CD4-positive, alpha-beta T cell (primary cell): Measurements from ENCODE around the gene MYH6. TPM values are rescaled to one million over a fixed set of nuclear protein-coding genes. Genes with fewer than 3 reads are reported as not detected.

Experiments used
- ATAC-seq: fragments of 200-7000 bp; cut with Tn5 transposase; one replicate; pipeline ENCODE4 v1.10.0; 2022; ENCODE audit warnings: mild to moderate bottlenecking; ENCODE audit not compliant: poor library complexity
- CTCF ChIA-PET: fragments of 350-600 bp; sonication (Branson Sonifier 250); formaldehyde crosslinking; loops from one replicate; lab custom pipeline; 2021; ENCODE audit warnings: antibody characterized with exemption, inconsistent platforms; lab: Charles Lee
- POLR2A ChIA-PET: fragments of 350-600 bp; sonication (Branson Sonifier 250); formaldehyde crosslinking; loops from one replicate; lab custom pipeline; 2021; ENCODE audit warnings: antibody characterized with exemption, inconsistent platforms; lab: Charles Lee
- DNase-seq, 14 experiments: peaks; one replicate each; pipeline ENCODE4 v3.0.0-alpha.2; 2013 to 2020; ENCODE audit warnings: mixed read lengths in 2 of 14
- H3K27ac ChIP-seq, 2 donors: one replicate each; pipeline versions ENCODE4 v1.5.1 to v1.7.0; 2013; ENCODE audit warnings: low read length in 2 of 2, low read depth in 1 of 2, mild to moderate bottlenecking in 1 of 2
- H3K27me3 ChIP-seq, 2 experiments: 1 replicate in 1 of 2; 2 replicates in 1 of 2; pipeline versions ENCODE4 v1.6.1 to v1.7.0; 2013; ENCODE audit warnings: low read length in 2 of 2, control low read depth in 1 of 2, mild to moderate bottlenecking in 1 of 2, moderate library complexity in 1 of 2; ENCODE audit not compliant: insufficient read depth in 2 of 2, control insufficient read depth in 1 of 2
- H3K36me3 ChIP-seq: one replicate; pipeline ENCODE4 v1.6.1; 2013; ENCODE audit warnings: low read length, control low read depth; ENCODE audit not compliant: insufficient read depth
- H3K4me1 ChIP-seq: one replicate; pipeline ENCODE4 v1.6.1; 2013; ENCODE audit warnings: low read length, control low read depth; ENCODE audit not compliant: insufficient read depth
- H3K4me3 ChIP-seq: one replicate; pipeline ENCODE4 v1.5.1; 2013; ENCODE audit warnings: mild to moderate bottlenecking, low read length, moderate library complexity
- H3K9me3 ChIP-seq, 2 experiments: 1 replicate in 1 of 2; 2 replicates in 1 of 2; pipeline versions ENCODE4 v1.6.1 to v1.7.0; 2013; ENCODE audit warnings: low read length in 2 of 2, mild to moderate bottlenecking in 2 of 2, control low read depth in 1 of 2, moderate library complexity in 1 of 2; ENCODE audit not compliant: control insufficient read depth in 1 of 2, insufficient read depth in 1 of 2
- H3K27ac Mint-ChIP-seq: one replicate; pipeline ENCODE4 v1.8.0; 2020; ENCODE audit warnings: mixed read lengths
- H3K27me3 Mint-ChIP-seq: one replicate; pipeline ENCODE4 v1.8.0; 2021; ENCODE audit warnings: mixed read lengths
- H3K36me3 Mint-ChIP-seq: one replicate; pipeline ENCODE4 v1.8.0; 2021; ENCODE audit warnings: low read depth, mixed read lengths
- H3K4me1 Mint-ChIP-seq: one replicate; pipeline ENCODE4 v1.8.0; 2021; ENCODE audit warnings: low read depth, mixed read lengths
- H3K4me3 Mint-ChIP-seq: one replicate; pipeline ENCODE4 v1.8.0; 2020; ENCODE audit warnings: mild to moderate bottlenecking, mixed read lengths
- H3K9me3 Mint-ChIP-seq: one replicate; pipeline ENCODE4 v1.8.0; 2020; ENCODE audit warnings: mixed read lengths
- intact Hi-C, 2 experiments: fragments of 100-400 bp; cut with DNase I in 1 of 2; cut with micrococcal nuclease in 1 of 2; formaldehyde crosslinking; loops; one replicate each; pipeline versions ENCODE4 v1.15.1 to v1.9.0; 2023 to 2025; cut with DNase I, micrococcal nuclease
- total RNA-seq, 174 experiments: library from RNA in 2 of 174; stranded (reverse) in 2 of 174; gene quantifications; one replicate each; pipeline ENCODE4 v1.2.3 and lab custom pipeline; 2021 to 2026
- TF ChIP-seq, protein P1 (sequence below): fragments of 200-600 bp; IDR thresholded peaks from one replicate; pipeline ENCODE4 v1.8.0; 2022; ENCODE audit warnings: antibody characterized with exemption, mild to moderate bottlenecking

MYH6 gene
- total RNA-seq, 2 experiments from 2014 or later = not detected

DNA sequence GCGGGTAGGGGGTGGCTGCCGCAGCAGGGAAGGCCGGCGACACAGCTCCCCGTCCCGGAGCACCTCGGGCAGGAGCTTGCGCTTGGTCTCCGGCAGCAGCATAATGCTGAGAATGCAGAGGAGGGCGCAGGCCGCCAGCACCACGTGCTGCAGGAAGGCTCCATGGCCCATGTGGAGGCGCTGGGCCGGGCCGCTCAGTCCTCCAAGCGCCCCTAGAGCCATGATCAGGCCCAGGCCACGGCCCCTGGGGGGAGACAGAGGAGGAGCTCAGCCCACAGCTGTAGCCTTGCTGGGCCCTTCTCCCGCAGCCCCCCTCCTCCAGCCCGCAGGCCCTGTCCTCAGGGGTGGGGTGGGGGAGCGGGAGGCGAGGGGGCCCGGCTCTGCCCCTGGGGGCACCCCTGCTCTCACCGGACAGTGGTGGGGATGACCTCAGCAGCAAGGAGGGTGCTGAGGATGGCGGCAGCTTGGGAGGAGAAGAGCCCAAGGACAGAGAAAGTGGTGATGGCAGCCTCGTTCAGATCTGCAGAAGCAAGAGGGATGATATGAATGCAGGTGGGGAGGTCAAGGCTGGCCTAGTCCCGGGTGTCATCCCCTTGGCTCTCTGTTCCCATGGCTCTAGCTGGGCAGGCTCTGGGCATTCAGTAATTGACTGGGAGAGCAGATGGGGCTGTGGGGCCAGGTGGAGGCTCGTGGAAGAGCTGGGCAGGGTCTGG is 61.2 kb downstream of the MYH6 start:
- intact Hi-C loops = no loop called here
- Histone ChIP-seq H3K4me3 (no peak overlapping the region), H3K9me3 (peaks cover 0 to 1% of the 10 kb centered on the region in 2 experiments), H3K36me3 (no peaks in the 10 kb centered on the region), H3K4me1 (peaks cover 4% of the 10 kb centered on the region), H3K27ac (no peak overlapping the region), H3K27me3 (peaks cover 0 to 7% of the 10 kb centered on the region in 2 experiments)
- TF ChIP-seq, protein P1, sequence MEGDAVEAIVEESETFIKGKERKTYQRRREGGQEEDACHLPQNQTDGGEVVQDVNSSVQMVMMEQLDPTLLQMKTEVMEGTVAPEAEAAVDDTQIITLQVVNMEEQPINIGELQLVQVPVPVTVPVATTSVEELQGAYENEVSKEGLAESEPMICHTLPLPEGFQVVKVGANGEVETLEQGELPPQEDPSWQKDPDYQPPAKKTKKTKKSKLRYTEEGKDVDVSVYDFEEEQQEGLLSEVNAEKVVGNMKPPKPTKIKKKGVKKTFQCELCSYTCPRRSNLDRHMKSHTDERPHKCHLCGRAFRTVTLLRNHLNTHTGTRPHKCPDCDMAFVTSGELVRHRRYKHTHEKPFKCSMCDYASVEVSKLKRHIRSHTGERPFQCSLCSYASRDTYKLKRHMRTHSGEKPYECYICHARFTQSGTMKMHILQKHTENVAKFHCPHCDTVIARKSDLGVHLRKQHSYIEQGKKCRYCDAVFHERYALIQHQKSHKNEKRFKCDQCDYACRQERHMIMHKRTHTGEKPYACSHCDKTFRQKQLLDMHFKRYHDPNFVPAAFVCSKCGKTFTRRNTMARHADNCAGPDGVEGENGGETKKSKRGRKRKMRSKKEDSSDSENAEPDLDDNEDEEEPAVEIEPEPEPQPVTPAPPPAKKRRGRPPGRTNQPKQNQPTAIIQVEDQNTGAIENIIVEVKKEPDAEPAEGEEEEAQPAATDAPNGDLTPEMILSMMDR = no peak
- CTCF ChIA-PET = no interaction called here
- POLR2A ChIA-PET = no interaction called here
- H3K27me3 Mint-ChIP-seq = peaks cover 25% of the 10 kb centered on the region
- no peaks in the 10 kb centered on the region for H3K9me3 Mint-ChIP-seq
- DNase-seq = no peak
- ATAC-seq = no peak
- no peak overlapping the region for H3K4me3 Mint-ChIP-seq
- H3K4me1 Mint-ChIP-seq = no peaks in the 10 kb centered on the region
- H3K36me3 Mint-ChIP-seq = peaks cover 7% of the 10 kb centered on the region
- H3K27ac Mint-ChIP-seq = no peak overlapping the region

DNA sequence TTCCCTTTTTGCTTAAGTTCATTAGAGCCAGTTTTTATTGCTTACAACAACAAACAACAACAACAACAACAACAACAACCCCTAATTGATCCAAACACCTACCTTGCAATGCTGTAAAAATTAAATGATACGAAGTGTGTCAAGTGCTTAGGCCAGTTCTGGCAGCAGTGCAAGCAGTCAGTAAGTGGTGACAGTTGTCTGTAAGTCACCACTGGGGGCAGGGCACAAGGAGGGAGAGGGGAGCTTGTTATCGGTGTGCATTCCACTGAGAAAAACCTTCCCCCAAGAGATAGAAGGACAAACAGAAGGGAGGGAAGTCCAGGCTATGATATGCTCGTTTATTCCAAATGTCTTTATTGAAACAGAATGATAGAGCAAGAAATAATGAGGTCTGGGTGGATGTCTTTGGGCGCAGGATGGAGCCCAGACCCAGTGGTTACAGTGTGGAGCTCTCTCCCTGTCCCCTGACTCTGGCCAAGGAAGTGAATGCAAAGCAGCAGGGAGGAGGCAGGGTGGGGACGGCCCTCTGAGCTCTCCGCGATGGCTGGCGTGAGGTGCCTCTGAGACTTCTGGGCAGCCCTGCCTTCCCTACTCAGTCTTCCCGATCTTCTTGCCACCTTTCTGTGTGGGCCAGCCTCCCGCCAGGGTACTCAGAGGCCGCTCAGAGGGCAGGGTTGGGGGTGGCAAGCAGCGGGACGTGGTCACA is 61.9 kb downstream of the MYH6 start:
- H3K4me3 Mint-ChIP-seq = peak overlapping the region; percentile 44
- Histone ChIP-seq H3K36me3 (no peaks in the 10 kb centered on the region), H3K9me3 (no peaks in the 10 kb centered on the region), H3K4me3 (no peak overlapping the region), H3K27me3 (peaks cover 0 to 7% of the 10 kb centered on the region in 2 experiments), H3K4me1 (no peaks in the 10 kb centered on the region), H3K27ac (no peak overlapping the region)
- ATAC-seq (no peak), DNase-seq (no peak)
- no peak overlapping the region for H3K27ac Mint-ChIP-seq
- H3K4me1 Mint-ChIP-seq = no peaks in the 10 kb centered on the region
- intact Hi-C loops = no loop called here
- ChIA-PET POLR2A (interaction anchor here (1.4 kb wide), 1 partner anchor 25 kb away, joined by 4 read pairs; the partner anchor contains the start of gene PABPN1), CTCF (no interaction called here)
- H3K36me3 Mint-ChIP-seq = peaks cover 7% of the 10 kb centered on the region
- H3K27me3 Mint-ChIP-seq = peaks cover 21% of the 10 kb centered on the region
- H3K9me3 Mint-ChIP-seq = no peaks in the 10 kb centered on the region
- TF ChIP-seq, protein P1 = no peak

DNA sequence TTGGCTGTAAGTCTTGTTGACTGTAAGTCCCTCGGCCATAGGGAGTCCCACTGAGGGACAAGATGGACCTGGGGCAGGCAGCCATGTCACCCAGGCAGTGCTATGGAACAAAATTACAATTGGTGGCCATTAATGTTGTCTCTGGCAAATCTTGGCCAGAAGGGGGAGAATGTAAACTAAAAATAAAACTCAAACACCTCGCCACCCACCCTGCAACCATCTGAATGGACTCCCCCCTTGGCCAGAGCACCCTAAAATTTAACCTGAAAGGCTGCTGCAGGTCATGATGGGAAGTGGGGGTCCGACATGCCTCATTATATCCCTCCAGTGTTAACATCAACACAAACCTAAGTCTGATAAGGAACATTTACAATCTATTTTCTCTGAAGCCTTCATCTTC is 63.6 kb downstream of the MYH6 start:
- ChIA-PET CTCF (interaction anchor here (0.7 kb wide), 1 partner anchor 223 kb away, joined by 3 read pairs; no protein-coding TSS in a partner anchor), POLR2A (no interaction called here)
- Mint-ChIP-seq H3K4me1 (no peaks in the 10 kb centered on the region), H3K36me3 (peaks cover 7% of the 10 kb centered on the region), H3K27ac (no peak overlapping the region), H3K9me3 (no peaks in the 10 kb centered on the region), H3K27me3 (peaks cover 19% of the 10 kb centered on the region), H3K4me3 (no peak overlapping the region)
- intact Hi-C loops = no loop called here
- DNase-seq (no peak), ATAC-seq (no peak)
- Histone ChIP-seq H3K9me3 (no peaks in the 10 kb centered on the region), H3K4me1 (no peaks in the 10 kb centered on the region), H3K27me3 (no peaks in the 10 kb centered on the region), H3K4me3 (no peak overlapping the region), H3K36me3 (no peaks in the 10 kb centered on the region), H3K27ac (no peak overlapping the region)
- TF ChIP-seq, protein P1 = no peak
